GM12865 (cell line): ENCODE results near the gene CERS6.
A peak's percentile ranks its signal among the peaks of the same experiment; 100 is the strongest.

Source experiments
- DNase-seq: peaks from one replicate; pipeline ENCODE4 v3.0.0; 2010; ENCODE audit warnings: low read depth
- H3K4me3 ChIP-seq: 2 replicates; pipeline ENCODE4 v1.5.1; 2011; ENCODE audit warnings: mild to moderate bottlenecking, low read depth, low read length, control low read depth
- TF ChIP-seq, protein P1 (sequence below): IDR thresholded peaks from 2 replicates; pipeline ENCODE4 v1.5.1; 2011; ENCODE audit warnings: low read length, control low read depth, low read depth, inconsistent platforms; ENCODE audit not compliant: insufficient read depth; ENCODE audit errors: missing control alignments

Gene CERS6

GRCh38 chr2:168568476-168569267 lies 112.6 kb downstream of the CERS6 start:
- TF ChIP-seq, protein P1, sequence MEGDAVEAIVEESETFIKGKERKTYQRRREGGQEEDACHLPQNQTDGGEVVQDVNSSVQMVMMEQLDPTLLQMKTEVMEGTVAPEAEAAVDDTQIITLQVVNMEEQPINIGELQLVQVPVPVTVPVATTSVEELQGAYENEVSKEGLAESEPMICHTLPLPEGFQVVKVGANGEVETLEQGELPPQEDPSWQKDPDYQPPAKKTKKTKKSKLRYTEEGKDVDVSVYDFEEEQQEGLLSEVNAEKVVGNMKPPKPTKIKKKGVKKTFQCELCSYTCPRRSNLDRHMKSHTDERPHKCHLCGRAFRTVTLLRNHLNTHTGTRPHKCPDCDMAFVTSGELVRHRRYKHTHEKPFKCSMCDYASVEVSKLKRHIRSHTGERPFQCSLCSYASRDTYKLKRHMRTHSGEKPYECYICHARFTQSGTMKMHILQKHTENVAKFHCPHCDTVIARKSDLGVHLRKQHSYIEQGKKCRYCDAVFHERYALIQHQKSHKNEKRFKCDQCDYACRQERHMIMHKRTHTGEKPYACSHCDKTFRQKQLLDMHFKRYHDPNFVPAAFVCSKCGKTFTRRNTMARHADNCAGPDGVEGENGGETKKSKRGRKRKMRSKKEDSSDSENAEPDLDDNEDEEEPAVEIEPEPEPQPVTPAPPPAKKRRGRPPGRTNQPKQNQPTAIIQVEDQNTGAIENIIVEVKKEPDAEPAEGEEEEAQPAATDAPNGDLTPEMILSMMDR: no peak
- H3K4me3 ChIP-seq: no peak overlapping the region
- no peak for DNase-seq

- no peak for DNase-seq
- TF ChIP-seq, protein P1: no peak
- H3K4me3 ChIP-seq: no peak overlapping the region
These were observed 115.0 kb downstream of the CERS6 start for GRCh38 chr2:168571061-168571460.

DNA sequence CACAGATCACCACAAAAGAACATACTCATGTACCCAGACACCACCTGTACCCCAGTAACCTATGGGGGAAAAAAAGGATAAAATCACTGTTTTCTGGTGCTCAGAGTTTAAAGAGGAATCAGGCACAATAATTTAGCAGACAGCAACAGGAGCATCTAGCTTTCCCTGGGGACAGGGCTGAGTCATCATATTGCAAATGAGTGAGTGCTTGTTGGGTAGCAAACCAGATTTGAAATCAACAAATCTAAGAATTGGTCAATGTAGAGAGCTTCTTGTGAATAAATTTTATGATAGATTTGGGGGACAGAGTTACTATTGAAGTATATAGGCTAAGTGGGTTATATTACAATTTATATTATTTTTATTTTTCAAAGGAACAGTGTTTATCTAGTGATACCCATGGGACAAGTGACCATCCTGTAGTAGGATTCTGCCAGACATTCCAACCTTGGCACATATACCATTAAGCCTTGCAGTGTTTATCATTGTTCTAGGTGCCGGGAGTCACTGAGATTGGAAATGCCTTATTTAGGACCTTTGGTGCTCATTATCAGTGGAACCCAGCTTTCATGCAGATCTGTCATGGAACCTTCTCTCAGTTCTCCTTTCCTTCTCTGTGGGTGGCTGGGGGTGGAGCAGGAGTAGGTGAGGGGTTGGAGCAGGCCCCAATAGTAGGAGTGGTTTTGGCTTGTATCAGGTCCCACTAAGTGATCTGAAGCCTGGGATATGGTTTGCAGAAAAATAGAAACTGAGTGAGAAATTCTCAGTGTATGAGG lies 117.2 kb downstream of the CERS6 start:
- TF ChIP-seq, protein P1: no peak
- H3K4me3 ChIP-seq: no peak overlapping the region
- no peak for DNase-seq

- no peak overlapping the region for H3K4me3 ChIP-seq
- peak; percentile 61 for DNase-seq
- TF ChIP-seq, protein P1: no peak
These were observed 119.0 kb downstream of the CERS6 start for GRCh38 chr2:168574856-168575630.

GRCh38 chr2:168577885-168578284 lies 121.8 kb downstream of the CERS6 start:
- TF ChIP-seq, protein P1: no peak
- no peak for DNase-seq
- no peak overlapping the region for H3K4me3 ChIP-seq

DNA sequence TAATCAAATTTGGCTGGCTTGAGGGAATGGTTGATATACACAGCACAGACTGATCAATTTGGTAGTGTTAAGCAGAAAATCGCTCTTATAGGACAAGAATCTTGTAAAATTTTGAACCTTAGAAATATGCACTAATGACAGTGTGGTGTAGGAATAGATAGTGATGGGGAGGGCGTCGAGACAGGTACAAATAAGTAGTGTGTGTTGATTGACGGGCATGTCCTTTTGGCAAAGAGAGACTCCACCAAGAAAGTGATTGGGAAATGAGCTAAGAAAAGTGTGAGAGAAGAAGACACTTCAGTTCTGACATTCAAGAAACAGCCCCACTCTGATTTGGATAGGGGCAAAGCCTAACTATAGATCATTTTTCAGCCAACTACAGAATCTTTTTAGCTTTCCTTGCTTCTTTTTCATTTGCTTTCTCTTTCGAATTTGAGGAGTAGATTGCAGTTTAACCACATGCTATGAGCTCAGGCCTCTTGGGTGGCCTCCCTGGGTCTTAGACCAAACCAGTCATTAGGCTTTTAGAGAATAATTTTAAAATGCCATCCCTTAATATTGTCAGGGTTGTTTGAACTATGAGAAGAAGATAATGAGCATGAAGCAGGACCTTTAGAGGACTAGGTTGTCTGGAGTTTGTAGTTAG lies 127.1 kb downstream of the CERS6 start:
- TF ChIP-seq, protein P1: no peak
- DNase-seq: peak; percentile 53
- no peak overlapping the region for H3K4me3 ChIP-seq
